Activated effector memory CD4-positive, alpha-beta T cell treated with anti-CD3 and anti-CD28 coated beads, Interleukin-2, amount 50 U/mL, for 16 hours (primary cell): ENCODE measurements around the gene RGPD6.
"Not testable (repeated sequence)": the region's sequence is repeated elsewhere in the genome, so short reads cannot be mapped to it uniquely, and the experiment has no call there.

ENCODE experiments used
- DNase-seq: peaks from one replicate; pipeline ENCODE4 v3.0.0-alpha.2; 2020

The RGPD6 gene

DNA sequence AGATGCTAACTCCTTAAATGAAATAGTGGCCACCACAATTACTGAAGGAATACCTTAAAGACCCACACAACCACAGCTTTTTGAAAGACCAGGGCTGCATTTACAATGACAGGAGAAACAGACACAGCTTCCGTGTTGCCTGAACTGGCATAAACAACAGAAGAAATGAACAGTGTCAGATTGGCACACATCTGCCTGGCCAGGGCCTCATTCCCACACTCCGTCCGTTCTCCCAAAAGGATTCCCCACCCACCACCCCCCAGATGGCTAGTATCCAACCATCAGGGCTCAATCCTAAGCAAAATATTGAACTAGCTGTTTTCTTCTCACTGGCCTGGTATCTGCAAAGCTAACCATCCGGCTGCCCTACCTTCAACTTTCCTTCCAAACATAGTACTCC, 96.9 kb downstream of the RGPD6 start:
- DNase-seq: not testable (repeated sequence)

DNA sequence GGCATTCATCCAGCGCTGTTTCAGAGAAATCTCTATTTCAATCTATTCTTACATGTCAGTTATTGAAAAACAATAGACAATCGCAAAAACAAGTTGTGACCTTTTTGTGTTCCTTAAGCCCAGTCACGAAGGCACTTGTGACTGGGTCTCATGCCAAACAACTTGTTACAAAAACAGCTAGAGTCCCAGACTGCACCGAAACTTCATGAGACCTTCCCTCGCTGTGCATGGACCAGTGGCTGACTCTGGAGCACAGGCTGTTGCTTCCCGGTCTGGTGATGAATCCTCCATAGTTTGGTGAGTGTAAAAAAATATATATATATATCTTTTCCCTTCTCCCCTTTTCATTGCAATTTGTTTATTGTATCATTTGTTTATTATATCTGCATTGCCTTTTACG, 99.7 kb downstream of the RGPD6 start:
- not testable (repeated sequence) for DNase-seq

DNA sequence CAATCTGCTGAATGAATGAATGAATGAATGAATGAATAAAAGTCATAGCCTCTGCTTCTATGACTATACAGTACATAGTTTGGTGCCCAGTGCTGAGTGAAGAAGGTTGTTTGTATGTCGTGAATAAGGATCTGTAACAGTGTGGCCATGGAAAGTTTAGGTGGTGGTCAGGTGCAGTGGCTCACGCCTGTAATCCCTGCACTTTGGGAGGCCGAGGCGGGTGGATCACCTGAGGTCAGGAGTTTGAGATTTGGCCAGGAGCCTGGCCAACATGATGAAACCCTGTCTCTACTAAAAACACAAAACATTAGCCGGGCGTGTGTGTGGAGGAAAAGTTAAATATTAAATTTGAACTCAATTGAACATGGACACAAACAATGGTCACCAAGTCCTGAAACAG, 100.1 kb downstream of the RGPD6 start:
- DNase-seq: not testable (repeated sequence)

DNA sequence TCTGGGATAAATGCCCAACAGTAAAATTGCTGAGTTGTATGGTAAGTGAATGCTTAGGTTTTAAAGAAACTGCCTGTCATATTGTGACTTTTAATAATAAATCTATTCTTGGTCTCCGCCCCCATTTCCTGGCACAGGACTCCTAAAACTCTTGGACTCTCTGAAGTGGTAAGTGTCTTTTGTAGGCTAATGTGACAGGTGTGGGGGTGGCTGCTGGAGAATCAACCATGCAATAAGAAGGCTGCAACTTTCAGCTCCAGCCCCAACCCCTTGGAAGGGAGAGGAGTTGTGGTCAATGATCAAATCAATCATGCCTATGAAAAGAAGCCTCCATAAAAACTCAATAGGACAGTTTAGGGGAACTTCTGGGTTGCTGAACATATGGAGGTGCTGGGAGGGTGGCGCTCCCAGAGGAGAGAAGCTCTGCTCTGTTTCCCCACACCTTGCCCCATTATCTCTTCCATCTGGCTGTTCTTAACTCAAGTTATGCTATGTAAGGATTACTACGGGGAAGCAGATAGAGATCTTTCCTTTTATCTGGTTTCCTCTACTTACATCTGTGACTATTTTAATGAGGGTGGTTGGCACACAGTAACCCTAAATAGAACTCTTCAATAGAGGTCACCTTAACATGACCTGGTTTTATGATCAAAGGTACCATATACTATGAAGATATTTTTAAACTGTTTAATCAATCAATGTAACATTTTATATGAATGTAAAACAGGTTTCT, 101.2 kb downstream of the RGPD6 start:
- not testable (repeated sequence) for DNase-seq

DNA sequence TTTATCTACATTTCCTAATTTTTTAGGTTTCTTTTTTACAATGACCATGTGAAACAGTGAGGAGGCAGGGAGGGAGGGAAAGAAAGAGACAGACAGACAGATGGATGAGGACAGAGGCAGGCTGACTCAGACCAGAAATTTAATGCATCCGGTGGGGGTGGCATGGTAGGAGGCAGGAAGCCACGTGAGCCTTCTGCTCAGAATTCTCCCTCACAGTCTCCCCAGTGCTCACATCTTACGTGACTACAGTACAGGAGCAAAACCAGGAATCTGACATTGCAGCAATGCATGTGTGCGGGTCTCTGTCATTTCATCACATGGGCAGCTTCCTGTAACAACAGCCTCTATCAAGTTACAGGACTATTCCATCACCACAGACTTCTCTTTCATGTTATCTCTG, 102.1 kb downstream of the RGPD6 start:
- not testable (repeated sequence) for DNase-seq

DNA sequence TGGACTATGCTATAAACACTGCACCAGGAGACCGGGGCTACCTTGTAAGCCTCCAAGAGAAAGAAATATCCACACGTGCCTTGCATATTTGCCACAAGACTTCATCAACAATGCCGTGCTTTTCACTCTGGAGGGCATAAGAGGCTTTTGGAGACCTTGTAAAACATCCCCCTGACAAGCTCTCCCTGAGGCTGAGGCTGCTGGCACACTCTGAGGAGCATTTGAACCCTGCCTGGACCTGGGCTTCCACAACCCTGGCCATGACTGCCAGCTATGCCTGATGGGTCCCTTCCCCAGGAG, 104.0 kb downstream of the RGPD6 start:
- DNase-seq: not testable (repeated sequence)

DNA sequence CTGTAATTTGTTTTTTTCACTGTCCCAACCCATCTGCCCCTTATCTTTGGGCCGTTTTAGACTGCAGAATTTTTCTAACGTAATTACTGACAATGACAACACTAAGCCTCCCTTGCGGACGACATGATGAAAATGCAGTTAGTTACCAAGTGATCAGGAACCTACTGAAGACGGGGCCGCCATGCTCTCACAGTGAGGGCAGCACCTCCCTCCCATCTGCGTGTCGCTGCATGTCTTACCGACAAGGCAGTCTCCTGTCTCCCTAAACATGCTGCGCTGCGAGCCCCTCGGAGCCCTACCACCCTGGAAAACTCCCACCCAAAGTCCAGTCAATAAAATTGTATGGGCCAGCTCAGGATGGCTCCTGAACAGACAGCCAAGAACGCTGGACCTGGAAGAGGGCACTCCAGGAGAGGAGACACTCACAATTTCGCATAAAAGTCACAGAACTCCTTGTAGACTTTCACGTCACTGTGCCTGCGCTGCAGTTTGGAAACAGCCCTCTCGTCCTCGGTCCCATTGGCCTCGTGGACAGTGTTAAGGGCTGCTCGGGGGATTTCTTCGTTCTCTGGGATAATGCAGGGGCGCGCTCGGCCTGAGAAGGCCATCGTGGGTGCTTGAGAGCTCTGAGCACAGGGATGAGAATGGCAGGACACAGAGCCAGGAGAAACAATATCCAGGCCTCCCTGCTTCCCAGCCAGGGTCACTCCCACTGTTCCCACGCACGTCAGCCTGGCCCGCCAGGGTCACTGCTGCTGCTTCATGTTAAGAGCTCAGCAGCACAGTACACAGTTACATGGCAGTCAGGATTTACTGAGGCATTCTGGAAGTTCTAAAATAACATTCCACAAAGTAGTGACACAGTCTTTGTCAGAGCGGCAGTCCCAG, 104.6 kb downstream of the RGPD6 start, which contains the start of gene LIMS4:
Gene LIMS4 (minus strand): TSS at position 646 of the 888 bp plus-strand sequence. CDS start 38 bp downstream, at position 608.
- DNase-seq: not testable (repeated sequence)

DNA sequence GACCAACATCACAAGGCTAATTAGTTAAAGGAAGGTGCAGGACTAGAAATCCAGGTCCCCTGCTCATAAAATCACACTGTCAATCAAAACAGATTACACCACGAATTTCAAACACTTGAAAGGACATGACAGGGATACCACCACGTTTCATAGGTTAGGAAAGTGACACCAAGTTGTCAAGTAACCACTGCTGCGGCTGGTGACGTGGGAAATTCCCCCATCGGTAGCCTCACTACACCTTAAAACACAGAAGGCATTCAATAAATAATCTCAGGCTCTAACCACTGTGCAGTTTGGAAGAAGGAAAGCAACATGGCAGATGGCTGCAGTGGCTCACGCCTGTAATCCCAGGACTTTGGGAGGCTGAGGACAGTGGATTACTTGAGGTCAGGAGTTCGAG, 108.1 kb downstream of the RGPD6 start:
- not testable (repeated sequence) for DNase-seq

DNA sequence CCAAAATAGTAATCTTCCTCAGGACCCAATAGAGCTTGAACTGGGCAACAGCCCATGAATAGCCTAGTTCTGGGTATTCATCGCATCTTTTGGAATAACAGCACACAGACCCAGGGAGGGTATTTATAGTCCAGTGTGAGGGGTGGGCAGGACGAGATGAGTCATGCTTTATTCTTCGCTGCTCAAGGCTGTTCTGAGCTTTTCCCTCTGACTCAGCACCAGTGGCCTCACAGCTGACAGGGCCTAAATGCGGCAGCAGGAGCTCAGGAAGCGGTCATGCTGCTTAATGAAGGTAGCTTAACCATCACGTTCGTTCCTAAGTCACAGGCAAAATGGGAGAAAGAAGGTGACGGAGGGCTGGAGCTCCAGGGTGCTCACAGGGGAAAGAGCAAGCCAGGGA, 111.7 kb downstream of the RGPD6 start:
- not testable (repeated sequence) for DNase-seq
